NCI-H82 (cell line): Measurements from ENCODE around the gene SEPTIN2.
"Not testable (repeated sequence)": the region's sequence is repeated elsewhere in the genome, so short reads cannot be mapped to it uniquely, and the experiment has no call there.

ENCODE experiments used
- DNase-seq: peaks from one replicate; lab custom pipeline; 2025; lab: John Stamatoyannopoulos, UW

The SEPTIN2 gene

DNA sequence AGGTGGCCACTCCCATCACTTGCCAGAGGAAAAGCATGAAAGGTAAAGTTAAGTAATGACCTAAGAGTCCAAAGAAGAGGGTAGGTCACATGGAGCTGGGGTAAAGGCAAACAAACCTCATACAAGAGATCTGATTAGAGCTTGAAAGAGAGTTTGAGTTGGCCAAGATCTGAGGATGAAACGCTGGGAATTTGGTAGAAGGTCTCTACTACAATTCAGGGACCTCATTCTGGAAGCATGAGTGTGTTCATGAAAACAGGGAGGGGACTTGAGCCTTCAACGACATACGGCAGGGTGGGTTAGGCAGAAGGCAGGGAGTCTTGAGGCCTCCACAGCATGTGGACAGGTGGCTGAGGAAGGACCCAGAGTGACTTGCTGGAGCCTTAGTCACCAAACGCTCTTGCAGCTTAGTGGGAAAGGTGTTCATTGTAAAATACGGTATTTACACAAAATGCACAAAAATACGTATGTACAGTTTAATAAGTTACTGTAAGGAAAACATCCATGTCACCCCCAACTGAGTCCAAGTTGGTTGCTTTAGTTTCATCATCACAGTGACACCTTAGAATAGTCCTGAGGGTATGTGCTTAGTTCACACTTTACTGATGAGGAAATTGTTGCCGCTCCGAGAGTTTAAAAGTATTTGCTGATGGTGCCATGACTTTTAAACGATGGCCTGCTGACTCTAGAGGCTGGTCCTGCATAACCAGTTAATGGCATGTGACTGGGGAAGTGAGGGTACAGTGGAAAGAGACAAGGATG is 35.3 kb downstream of the SEPTIN2 start:
- no peak for DNase-seq

DNA sequence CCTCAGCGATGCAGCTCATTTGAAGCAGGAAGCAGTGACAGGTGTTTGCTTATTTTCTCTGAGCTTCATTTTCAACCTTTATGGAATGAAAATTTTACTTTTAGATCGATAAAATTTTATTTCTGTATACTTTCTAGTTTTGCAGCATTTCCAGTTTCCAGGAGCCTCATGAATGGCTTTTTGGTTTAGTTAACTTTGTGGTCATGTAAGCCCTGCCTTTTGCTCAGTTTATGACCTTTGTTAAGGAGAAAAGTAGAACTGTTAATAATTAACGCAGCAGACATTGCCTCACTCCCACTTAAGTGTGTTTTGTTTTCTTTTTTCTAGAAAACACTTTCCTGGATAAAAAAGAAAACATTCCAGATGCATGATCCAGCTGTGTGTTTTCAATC is 35.9 kb downstream of the SEPTIN2 start:
- no peak for DNase-seq

DNA sequence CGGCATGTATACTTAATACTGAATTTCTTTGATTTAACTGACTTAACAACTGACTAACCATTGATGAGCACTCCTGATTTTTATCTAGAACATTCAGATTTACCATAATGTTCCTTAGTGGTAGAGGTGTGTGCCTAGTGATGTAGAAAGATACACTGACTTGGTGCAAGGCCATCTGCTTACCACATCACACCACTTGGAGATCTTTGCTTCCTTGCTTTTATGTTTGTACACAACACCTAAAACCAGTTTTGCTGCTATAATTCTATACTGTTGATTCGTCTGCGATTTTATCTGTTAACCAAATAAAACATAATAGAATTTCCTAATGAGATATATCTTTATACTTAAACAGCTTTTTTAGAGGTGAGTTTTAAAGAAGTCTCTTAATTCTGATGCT is 36.5 kb downstream of the SEPTIN2 start:
- no peak for DNase-seq

GRCh38 chr2:241354668-241355658 is 39.2 kb downstream of the SEPTIN2 start:
- DNase-seq, result peak; percentile 95

DNA sequence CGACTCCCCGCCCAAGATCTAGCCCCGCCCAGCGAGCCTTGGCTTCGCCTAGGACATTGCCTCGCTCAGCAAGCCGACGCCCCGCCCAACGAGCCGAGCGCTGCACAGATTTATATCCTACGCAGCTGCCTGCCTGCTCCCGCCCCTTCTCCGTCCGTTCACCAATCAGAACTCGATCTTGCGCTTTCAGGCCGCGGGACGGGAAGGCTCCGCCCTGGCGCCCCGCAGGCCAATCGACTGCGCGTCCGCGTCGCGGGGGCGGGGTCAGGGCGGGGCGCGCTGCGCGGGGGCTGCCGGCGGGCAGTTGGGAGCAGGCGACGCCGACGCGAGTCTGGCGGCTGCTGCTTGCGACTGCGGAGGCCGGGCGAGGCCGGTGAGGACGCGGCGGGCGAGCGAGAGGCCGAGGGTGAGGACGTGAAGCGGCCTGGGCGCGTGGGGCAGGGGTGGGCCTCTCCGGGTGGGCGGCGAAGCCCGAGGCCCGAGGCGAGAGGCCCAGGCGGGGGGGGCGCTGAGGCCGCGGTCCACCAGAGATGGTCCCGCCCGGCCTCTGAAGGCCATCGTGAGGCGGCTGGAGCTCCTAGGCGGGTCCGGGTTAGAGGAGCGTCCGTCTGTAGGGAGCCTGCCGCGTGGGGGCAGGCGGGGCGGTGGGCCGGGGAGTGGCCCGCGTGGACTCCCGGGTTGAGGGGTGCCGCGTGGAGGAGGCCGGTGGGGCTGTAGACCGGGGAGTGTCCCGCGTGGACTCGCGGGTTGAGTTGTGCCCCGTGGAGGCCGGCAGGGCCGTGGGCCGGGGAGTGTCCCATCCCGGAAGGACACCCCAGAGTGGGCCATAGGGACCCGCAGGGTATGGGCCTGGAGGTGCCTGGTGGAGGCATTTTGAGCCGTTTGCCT is 40.5 kb downstream of the SEPTIN2 start, which contains the start of gene FARP2:
TSS of gene FARP2 (plus strand) at position 303 of the 888 bp plus-strand sequence. CDS start 16,823 bp downstream, outside the sequence.
- peak; percentile 100 for DNase-seq

DNA sequence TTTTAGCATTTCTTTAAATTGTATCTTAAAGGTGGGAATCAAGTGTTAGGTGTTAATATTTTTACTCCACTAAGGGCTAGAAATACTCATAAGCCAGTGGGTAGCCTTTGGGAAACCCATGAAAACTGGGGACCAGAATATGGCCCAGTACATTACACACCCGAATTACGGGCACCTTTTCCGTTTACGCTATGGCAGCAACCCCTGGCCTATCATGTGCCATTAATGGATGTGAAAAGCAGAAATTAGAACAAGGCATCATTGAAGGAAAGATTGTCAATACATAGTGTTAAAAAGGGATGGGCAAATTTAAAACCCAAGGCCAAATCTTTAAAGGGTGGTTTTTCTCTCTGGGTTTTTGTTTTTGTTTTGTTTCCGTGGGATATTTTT is 41.1 kb downstream of the SEPTIN2 start:
- peak; percentile 42 for DNase-seq

- DNase-seq, result no peak
These were observed 41.8 kb downstream of the SEPTIN2 start for GRCh38 chr2:241357531-241357930.

DNA sequence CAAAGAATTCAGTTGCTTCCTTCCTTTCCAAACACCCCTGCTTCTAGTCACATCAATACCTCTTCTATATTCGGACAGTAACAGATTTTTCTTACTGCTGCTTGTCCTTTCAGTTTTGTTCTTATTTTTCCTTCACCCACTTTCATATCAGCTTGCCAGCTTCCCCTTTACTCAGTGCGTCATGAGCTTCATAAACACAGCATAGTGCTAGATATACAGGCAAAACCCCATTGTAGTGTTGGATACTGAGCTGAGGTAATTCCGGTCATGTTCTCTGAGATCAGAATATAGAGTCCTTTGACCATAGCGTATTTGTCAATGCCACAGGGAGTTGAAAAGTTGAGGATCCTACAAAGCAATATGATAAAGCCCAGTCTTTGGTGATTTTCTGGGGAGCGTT is 42.7 kb downstream of the SEPTIN2 start:
- DNase-seq, result no peak

DNA sequence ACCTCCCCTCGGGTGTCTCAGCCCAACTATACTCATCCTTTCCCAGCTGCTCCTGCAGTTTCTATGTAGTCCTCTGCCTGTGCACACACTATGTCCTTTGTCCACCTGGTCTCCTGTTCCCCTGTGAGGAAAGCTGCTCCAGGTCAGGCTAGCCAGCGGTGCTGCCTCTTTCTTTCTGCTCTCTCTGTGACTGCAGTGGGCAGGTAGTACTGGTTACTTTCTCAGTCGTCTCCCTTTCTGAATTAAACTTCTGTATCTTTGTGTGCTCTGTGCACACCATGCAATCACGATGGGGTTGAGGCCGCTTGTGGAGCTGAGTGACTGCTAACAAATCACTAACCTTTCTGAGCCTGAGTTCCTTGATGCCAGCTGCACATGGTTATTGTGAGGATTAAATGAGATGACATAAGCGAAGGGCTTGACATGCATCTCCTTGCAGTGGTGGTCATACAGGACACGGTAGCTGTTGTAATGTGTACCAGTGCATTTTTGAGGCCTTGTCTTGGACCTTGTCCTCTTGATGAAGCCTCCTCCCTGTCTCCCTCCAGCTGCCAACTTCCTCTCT is 43.8 kb downstream of the SEPTIN2 start:
- DNase-seq, result no peak

DNA sequence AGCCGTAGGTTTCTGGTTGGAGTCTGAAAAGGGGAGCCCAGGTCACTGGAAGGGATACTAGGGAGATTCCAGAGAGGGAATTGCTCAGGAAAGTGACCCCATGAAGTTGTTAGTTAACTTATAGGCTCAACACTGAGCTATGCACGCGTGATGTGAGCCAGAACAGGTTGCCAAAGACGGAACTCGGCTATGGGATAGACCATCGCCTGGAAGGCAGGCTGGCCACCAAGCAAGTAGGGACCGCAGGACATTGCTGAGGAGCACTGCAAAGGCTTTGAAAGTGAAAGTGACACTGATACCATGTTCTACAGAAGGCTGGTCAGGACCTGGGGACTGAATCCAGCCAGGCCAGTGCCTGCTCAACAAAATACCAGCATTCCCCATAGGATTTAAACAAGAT is 47.7 kb downstream of the SEPTIN2 start:
- no peak for DNase-seq

GRCh38 chr2:241364781-241365180 is 49.1 kb downstream of the SEPTIN2 start:
- no peak for DNase-seq

GRCh38 chr2:241366678-241367077 is 51.0 kb downstream of the SEPTIN2 start:
- DNase-seq, result no peak

DNA sequence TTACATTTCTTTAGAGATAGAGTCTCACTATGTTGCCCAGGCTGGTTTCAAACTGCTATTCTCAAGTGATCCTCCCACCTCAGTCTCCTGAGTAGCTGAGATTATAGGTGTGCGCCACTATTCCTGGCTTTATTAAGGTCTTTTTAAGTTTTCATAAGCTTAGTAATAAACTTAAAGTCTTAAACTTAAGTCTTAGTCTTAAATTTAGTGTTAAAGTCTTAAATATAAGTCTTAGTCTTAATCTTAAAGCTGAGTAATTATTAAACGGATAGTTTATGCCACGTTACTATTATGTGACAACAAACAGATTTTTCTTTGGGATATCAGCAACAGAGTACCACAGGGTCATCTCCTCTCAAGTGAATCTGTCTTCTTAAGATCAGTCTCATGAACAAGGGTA is 52.9 kb downstream of the SEPTIN2 start:
- DNase-seq, result no peak

DNA sequence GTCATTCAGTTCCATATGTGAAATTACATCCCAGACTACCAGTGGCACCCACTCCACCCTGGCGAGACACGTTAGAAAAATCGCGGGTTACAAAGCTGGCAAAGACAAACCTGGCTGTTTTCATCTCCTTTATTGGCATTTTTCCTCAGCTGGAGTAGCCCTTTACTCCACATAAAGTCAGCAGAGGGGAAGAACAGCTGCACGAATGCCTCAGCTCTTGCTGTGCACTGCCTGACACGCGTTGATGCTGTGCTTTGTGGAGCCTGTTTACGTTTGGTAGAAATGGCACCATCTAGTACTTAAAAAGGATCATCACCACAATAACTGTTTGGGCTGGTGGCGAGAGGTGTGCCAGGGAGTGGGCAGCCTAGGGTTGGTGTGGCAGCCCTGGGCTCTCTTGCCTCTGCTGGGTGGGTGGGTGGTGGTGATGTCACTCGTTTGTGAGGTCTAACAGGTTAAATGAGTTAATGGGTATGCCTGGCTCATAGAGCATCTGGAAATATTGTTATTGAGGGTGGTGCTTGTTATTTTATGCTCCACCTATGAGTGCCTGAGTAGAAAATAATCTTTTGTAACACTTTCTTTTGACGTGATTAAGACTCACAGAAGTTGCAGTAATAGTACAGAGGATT is 56.8 kb downstream of the SEPTIN2 start:
- DNase-seq, result peak; percentile 25

DNA sequence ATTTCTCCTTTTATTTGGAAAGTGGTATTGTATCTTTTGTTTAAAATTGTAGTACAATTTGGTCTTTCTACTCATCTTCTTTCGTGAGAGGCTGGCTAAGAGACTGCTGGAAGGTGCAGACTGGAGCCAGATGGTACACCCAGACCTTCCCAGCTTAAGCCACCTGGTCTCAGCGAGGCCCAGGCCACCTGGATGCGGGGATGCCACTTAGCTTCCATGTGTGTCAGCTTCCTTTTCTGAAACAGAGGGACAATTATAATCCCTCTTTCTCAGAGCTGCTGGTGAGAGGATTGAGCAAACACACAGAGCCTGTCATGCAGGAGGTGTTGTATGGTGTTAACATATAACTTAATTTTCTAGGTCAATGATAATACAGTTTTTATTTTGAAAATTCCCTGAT is 57.7 kb downstream of the SEPTIN2 start:
- peak; percentile 95 for DNase-seq

DNA sequence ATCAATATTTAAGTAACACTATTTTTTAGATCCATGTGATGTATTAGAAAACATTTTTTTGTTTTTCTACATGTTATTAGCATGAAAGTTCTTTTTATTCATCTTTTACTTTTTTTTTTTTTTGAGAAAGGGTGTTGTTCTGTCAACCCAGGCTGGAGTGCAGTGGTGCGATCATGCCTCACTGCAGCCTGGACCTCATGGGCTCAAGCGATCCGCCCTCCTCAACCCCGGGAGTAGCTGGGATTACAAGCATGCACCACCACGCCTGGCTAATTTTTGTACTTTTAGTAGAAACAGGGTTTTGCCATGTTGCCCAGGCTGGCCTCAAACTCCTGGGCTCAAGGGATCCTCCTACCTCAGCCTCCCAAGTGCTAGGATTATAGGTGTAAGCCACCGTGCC is 58.2 kb downstream of the SEPTIN2 start:
- DNase-seq, result not testable (repeated sequence)

DNA sequence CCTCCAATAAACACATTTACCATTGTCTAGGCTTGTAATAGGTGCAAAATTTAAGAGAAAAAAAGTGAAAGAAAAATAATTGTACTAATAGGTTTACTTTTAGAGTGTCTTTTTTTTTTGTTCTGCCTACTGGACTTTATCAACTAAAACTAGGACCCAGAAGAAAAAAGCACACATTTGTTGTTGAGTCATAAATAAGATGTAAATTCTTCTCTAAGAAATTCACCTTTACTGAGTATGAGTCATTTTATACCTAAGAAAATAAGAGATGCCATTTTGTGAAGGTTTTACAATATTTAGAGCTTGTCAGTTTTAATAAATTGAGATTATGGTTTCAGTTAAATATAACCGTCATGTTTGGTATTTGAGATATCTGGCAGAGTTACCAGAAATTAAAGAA is 59.6 kb downstream of the SEPTIN2 start:
- DNase-seq, result no peak

DNA sequence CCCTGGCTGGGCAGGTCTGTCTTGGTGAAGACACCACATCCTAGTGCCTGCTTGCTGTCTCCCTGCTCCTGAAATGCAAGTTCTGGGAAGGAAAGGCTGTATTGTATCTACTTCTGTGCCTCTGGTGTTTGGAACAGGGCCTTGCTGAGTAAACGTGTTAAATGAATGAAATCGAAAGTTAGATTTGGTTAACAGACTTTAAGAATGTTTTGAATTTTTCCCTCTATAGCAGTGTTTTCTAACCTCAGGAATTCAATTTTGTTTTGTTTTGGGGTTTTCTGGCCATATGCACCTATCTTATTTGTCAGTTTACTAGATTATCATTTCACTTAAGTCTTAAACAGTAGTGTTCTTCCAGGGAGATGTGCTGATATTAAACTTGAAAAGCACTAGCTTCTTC is 61.1 kb downstream of the SEPTIN2 start:
- DNase-seq, result no peak

DNA sequence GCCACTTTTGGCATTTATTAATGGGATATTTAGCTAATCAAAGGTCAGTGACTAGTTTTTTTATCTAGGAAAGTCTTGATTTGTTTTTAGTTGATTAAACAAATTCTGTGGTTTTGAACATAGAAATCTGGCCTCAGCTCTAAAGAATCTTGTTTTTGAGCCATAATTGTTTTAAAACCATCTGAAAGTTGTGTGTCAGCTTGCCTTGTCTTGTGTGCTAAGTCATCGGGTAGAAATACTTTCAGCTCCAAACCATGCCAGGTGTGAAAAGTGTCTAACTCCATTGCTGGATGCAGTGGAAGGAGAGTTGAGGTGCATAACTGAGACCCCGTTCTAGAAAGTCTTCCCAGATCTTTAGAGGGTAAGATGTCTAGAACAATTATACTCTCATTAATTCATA is 63.1 kb downstream of the SEPTIN2 start:
- DNase-seq, result no peak

DNA sequence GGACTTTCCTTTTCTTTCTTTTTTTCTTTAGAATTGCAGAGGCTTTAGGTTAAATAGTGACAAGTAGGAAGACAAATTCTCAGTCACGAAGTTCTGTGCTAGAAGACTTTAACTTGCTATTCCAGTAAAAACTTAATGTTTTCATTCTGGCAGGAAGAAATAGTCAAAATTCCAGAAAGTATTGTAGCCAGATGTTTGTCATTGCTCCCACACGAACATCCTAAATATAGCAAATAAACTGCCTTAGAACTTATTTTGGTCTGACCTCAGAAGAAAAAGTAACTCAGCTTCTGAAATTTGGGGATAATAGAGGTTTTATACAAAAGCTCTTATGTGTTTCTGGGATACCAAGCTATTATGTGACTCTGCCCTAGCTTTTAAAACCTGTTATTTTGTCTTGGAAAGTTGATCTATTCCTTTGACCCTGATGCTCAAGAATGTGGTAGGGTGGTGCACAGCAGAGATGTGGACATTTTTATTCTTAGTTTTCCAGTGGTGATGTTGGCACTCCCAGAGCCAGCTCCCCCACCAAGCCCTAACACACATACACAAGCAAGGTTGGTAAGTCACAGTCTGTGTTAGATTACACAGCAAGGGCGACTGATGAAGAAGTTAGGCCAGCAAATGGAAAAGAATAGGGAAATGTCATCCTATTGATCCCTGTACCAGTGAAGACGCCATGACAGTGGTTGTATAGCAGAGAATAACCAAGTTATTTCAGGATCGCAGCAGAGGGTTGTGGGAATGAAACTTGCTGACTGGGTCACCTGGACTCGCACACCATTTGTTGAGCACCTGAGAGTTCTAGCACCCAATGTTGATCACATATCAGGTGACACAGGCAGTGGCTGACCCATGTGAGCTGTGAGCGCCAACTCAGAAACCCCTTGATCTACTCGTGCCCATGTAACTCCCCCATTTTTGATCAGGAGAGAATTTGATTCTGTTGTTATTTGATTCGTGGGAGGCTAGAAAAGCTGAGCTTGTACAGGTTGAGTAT is 64.1 kb downstream of the SEPTIN2 start:
- DNase-seq, result no peak
